Lower lobe of right lung (tissue), 2 donors: ENCODE data around the gene UBAP1. TPM values are rescaled to one million over a fixed set of nuclear protein-coding genes. Genes with fewer than 3 reads are reported as not detected.
A peak's percentile ranks its signal among the peaks of the same experiment; 100 is the strongest.

Experiments
- ATAC-seq, 2 donors: fragments of 200-7000 bp; cut with Tn5 transposase; one replicate each; pipeline ENCODE4 v1.9.1; 2020 to 2022; ENCODE audit warnings: mild to moderate bottlenecking in 2 of 2, moderate library complexity in 2 of 2
- DNase-seq: peaks from one replicate; pipeline ENCODE4 v3.0.0-alpha.2; 2020
- H3K27ac ChIP-seq: fragments of 200-600 bp; one replicate; pipeline ENCODE4 v1.8.0; 2022
- H3K27me3 ChIP-seq: fragments of 200-600 bp; one replicate; pipeline ENCODE4 v1.8.0; 2022; ENCODE audit warnings: low read depth
- H3K36me3 ChIP-seq: fragments of 200-600 bp; one replicate; pipeline ENCODE4 v1.8.0; 2022; ENCODE audit warnings: mild to moderate bottlenecking
- H3K4me1 ChIP-seq: fragments of 200-600 bp; one replicate; pipeline ENCODE4 v1.8.0; 2022
- H3K4me3 ChIP-seq: fragments of 200-600 bp; one replicate; pipeline ENCODE4 v1.8.0; 2022; ENCODE audit warnings: mild to moderate bottlenecking
- H3K9me3 ChIP-seq: fragments of 200-600 bp; one replicate; pipeline ENCODE4 v1.8.0; 2022
- intact Hi-C: fragments of 100-400 bp; cut with DNase I; formaldehyde crosslinking; loops from one replicate; pipeline ENCODE4 v1.11.0; 2022
- total RNA-seq: library from RNA; stranded (reverse); fragmentation: NEBNext Ultra II Directional; extraction: Animal tissue kit (Norgen Biotek cat#: 25700); gene quantifications from one replicate; pipeline ENCODE4 v1.2.1, GENCODE V29; 2021
- TF ChIP-seq, protein P1 (sequence below): fragments of 200-600 bp; IDR thresholded peaks from one replicate; pipeline ENCODE4 v1.8.0; 2022; ENCODE audit warnings: antibody characterized with exemption, mild to moderate bottlenecking
- donor health status: DM: no; HTN: yes; CAD: no; lungs with severe emphysema.

Gene UBAP1
- total RNA-seq, 1 donor from 2014 or later: 47.0 TPM

DNA sequence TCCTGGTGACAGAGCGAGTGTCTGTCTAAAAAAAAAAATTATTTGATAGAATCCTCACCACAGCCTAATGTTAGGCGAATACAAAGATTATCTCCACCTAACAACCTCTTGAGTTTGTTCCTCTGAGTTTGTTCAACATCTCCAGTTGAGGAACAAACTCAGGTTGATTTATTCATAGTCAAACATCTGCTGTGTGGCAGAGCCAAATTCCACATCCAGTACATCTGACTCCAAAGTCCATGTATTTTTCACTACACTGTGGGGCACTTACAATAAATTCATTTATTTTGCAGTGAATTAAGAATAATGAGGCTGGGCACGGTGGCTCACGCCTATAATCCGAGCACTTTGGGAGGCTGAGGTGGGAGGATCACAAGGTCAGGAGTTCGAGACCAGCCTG lies 97.0 kb downstream of the UBAP1 start:
- Histone ChIP-seq H3K27ac (no peak overlapping the region), H3K4me3 (no peak overlapping the region), H3K9me3 (no peaks in the 10 kb centered on the region), H3K27me3 (no peaks in the 10 kb centered on the region), H3K4me1 (no peaks in the 10 kb centered on the region), H3K36me3 (no peaks in the 10 kb centered on the region)
- TF ChIP-seq, protein P1, sequence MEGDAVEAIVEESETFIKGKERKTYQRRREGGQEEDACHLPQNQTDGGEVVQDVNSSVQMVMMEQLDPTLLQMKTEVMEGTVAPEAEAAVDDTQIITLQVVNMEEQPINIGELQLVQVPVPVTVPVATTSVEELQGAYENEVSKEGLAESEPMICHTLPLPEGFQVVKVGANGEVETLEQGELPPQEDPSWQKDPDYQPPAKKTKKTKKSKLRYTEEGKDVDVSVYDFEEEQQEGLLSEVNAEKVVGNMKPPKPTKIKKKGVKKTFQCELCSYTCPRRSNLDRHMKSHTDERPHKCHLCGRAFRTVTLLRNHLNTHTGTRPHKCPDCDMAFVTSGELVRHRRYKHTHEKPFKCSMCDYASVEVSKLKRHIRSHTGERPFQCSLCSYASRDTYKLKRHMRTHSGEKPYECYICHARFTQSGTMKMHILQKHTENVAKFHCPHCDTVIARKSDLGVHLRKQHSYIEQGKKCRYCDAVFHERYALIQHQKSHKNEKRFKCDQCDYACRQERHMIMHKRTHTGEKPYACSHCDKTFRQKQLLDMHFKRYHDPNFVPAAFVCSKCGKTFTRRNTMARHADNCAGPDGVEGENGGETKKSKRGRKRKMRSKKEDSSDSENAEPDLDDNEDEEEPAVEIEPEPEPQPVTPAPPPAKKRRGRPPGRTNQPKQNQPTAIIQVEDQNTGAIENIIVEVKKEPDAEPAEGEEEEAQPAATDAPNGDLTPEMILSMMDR: no peak
- no peak for DNase-seq
- ATAC-seq: no peak
- intact Hi-C loops: no loop called here

GRCh38 chr9:34276772-34277171 lies 97.9 kb downstream of the UBAP1 start:
- no peak overlapping the region for H3K27ac ChIP-seq
- ATAC-seq (no peak), DNase-seq (no peak)
- H3K4me3 ChIP-seq: no peak overlapping the region
- no peaks in the 10 kb centered on the region for H3K9me3 ChIP-seq
- no peaks in the 10 kb centered on the region for H3K4me1 ChIP-seq
- H3K36me3 ChIP-seq: no peaks in the 10 kb centered on the region
- TF ChIP-seq, protein P1: no peak
- intact Hi-C loops: no loop called here
- no peaks in the 10 kb centered on the region for H3K27me3 ChIP-seq

GRCh38 chr9:34279411-34279810 lies 100.6 kb downstream of the UBAP1 start:
- Histone ChIP-seq H3K27ac (no peak overlapping the region), H3K4me3 (no peak overlapping the region), H3K27me3 (no peaks in the 10 kb centered on the region), H3K9me3 (no peaks in the 10 kb centered on the region), H3K4me1 (no peaks in the 10 kb centered on the region), H3K36me3 (no peaks in the 10 kb centered on the region)
- intact Hi-C loops: no loop called here
- ATAC-seq (no peak), DNase-seq (no peak)
- TF ChIP-seq, protein P1: no peak

- H3K4me3 ChIP-seq: no peak overlapping the region
- H3K27ac ChIP-seq: no peak overlapping the region
- no peaks in the 10 kb centered on the region for H3K9me3 ChIP-seq
- ATAC-seq: no peak
- no peaks in the 10 kb centered on the region for H3K36me3 ChIP-seq
- no peaks in the 10 kb centered on the region for H3K4me1 ChIP-seq
- DNase-seq: no peak
- TF ChIP-seq, protein P1: no peak
- intact Hi-C loops: no loop called here
- H3K27me3 ChIP-seq: no peaks in the 10 kb centered on the region
These were observed 103.3 kb downstream of the UBAP1 start for GRCh38 chr9:34282096-34282495.

DNA sequence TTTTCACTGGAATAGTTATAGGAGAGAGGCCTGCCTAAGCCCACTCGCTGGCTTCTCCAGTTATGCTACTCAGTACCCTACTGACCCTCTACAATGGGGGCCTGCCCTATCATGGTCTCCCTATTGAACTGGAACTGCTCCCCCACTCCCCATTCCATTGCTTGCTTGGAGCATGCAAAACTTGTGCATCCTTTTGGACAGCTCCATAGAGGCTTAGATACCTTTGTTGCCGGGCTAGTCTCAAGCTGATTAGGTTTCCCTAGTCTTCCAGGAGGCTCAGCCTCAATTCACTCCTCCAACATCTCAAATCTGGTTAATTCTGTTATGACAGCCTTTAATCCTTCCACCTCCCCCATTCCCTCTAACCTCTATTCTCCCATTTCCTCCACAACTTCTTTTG lies 110.3 kb downstream of the UBAP1 start:
- H3K9me3 ChIP-seq: no peaks in the 10 kb centered on the region
- DNase-seq: no peak
- no peaks in the 10 kb centered on the region for H3K27me3 ChIP-seq
- H3K4me1 ChIP-seq: no peaks in the 10 kb centered on the region
- intact Hi-C loops: no loop called here
- H3K27ac ChIP-seq: no peak overlapping the region
- TF ChIP-seq, protein P1: no peak
- ATAC-seq: peak in 1 of 2 donors; percentile 17
- no peak overlapping the region for H3K4me3 ChIP-seq
- H3K36me3 ChIP-seq: no peaks in the 10 kb centered on the region

DNA sequence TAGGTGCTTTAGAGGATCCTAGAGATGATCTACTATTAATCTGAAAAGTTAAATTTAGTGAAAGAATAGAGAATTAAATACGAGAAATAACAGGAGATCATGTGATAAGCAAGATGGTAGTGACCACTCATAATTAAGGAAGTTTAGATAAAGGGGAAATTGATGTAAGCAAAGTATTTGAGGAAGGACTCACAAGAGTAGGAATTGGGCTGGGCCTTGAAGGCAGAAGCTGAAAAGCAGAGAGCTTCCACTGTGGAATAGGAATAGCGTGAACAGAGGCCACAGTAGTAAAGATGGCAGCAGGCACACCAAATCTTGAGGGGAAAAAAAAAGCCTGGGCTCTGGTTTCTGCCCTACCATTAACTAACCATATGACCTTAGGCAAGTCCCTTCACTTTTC lies 112.2 kb downstream of the UBAP1 start:
- intact Hi-C loops: no loop called here
- H3K27me3 ChIP-seq: no peaks in the 10 kb centered on the region
- no peak overlapping the region for H3K27ac ChIP-seq
- no peak for DNase-seq
- no peaks in the 10 kb centered on the region for H3K9me3 ChIP-seq
- TF ChIP-seq, protein P1: no peak
- H3K4me1 ChIP-seq: no peaks in the 10 kb centered on the region
- H3K36me3 ChIP-seq: no peaks in the 10 kb centered on the region
- H3K4me3 ChIP-seq: no peak overlapping the region
- peak in 1 of 2 donors; percentile 52 for ATAC-seq
